ENCODE measurements around the gene AFG1L. TPM values are rescaled to one million over a fixed set of nuclear protein-coding genes. Genes with fewer than 3 reads are reported as not detected.

Gene AFG1L
- total and polyA plus RNA-seq, 2 experiments from 2014 or later: 4.1 to 8.7 TPM

GRCh38 chr6:108355890-108356289, 61.0 kb downstream of the AFG1L start:
- H3K27ac Mint-ChIP-seq: no peak overlapping the region
- no peak overlapping the region for H2AFZ ChIP-seq
- no peaks in the 10 kb centered on the region for H3K36me3 Mint-ChIP-seq (ENCODE audit: low read depth)
- no peaks in the 10 kb centered on the region for H3K79me2 ChIP-seq (replicated peaks; ENCODE audit: insufficient read depth)
- H3K4me1 Mint-ChIP-seq: no peaks in the 10 kb centered on the region; the same call in 1 of the 3 replicates
- H3K4me3 ChIP-seq: no peak overlapping the region
- H3K27me3 ChIP-seq (ENCODE audit: insufficient read depth): no peaks in the 10 kb centered on the region
- H3K4me3 Mint-ChIP-seq: no peak overlapping the region
- H3K9me2 ChIP-seq (ENCODE audit: insufficient read depth): no peaks in the 10 kb centered on the region
- H3K27ac ChIP-seq (ENCODE audit: low read depth): no peak overlapping the region
- H3K4me2 ChIP-seq: no peak overlapping the region
- no peak for ATAC-seq
- no peaks in the 10 kb centered on the region for H3K27me3 Mint-ChIP-seq (ENCODE audit: insufficient read depth, low read depth, poor library complexity)
- H3K9me3 Mint-ChIP-seq: no peaks in the 10 kb centered on the region
- TF ChIP-seq ZNF114 (CRISPR knock-in tag; IDR thresholded peaks at IDR 0.05) (no peak), ZNF331 (CRISPR knock-in tag; IDR thresholded peaks at IDR 0.05; ENCODE audit: low read depth) (no peak), POLR2AphosphoS5 (IDR thresholded peaks at IDR 0.05; ENCODE audit: low read depth) (no peak), NANOG (IDR thresholded peaks at IDR 0.05; ENCODE audit: borderline replicate concordance) (no peak), JUNB (IDR thresholded peaks at IDR 0.05; ENCODE audit: unreplicated experiment) (no peak), CREB1 (CRISPR knock-in tag; IDR thresholded peaks at IDR 0.05; ENCODE audit: low read depth) (no peak), EZH2 (IDR thresholded peaks at IDR 0.05; ENCODE audit: low read depth, unreplicated experiment) (no peak), EZH2phosphoT487 (IDR thresholded peaks at IDR 0.05; ENCODE audit: unreplicated experiment) (no peak), STAT1 (IDR thresholded peaks at IDR 0.05; ENCODE audit: unreplicated experiment) (no peak), ETS1 (IDR thresholded peaks at IDR 0.05) (no peak)
- TF ChIP-seq, protein P1, sequence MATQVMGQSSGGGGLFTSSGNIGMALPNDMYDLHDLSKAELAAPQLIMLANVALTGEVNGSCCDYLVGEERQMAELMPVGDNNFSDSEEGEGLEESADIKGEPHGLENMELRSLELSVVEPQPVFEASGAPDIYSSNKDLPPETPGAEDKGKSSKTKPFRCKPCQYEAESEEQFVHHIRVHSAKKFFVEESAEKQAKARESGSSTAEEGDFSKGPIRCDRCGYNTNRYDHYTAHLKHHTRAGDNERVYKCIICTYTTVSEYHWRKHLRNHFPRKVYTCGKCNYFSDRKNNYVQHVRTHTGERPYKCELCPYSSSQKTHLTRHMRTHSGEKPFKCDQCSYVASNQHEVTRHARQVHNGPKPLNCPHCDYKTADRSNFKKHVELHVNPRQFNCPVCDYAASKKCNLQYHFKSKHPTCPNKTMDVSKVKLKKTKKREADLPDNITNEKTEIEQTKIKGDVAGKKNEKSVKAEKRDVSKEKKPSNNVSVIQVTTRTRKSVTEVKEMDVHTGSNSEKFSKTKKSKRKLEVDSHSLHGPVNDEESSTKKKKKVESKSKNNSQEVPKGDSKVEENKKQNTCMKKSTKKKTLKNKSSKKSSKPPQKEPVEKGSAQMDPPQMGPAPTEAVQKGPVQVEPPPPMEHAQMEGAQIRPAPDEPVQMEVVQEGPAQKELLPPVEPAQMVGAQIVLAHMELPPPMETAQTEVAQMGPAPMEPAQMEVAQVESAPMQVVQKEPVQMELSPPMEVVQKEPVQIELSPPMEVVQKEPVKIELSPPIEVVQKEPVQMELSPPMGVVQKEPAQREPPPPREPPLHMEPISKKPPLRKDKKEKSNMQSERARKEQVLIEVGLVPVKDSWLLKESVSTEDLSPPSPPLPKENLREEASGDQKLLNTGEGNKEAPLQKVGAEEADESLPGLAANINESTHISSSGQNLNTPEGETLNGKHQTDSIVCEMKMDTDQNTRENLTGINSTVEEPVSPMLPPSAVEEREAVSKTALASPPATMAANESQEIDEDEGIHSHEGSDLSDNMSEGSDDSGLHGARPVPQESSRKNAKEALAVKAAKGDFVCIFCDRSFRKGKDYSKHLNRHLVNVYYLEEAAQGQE (IDR thresholded peaks at IDR 0.05; ENCODE audit: unreplicated experiment): no peak
- TF ChIP-seq, protein P2, sequence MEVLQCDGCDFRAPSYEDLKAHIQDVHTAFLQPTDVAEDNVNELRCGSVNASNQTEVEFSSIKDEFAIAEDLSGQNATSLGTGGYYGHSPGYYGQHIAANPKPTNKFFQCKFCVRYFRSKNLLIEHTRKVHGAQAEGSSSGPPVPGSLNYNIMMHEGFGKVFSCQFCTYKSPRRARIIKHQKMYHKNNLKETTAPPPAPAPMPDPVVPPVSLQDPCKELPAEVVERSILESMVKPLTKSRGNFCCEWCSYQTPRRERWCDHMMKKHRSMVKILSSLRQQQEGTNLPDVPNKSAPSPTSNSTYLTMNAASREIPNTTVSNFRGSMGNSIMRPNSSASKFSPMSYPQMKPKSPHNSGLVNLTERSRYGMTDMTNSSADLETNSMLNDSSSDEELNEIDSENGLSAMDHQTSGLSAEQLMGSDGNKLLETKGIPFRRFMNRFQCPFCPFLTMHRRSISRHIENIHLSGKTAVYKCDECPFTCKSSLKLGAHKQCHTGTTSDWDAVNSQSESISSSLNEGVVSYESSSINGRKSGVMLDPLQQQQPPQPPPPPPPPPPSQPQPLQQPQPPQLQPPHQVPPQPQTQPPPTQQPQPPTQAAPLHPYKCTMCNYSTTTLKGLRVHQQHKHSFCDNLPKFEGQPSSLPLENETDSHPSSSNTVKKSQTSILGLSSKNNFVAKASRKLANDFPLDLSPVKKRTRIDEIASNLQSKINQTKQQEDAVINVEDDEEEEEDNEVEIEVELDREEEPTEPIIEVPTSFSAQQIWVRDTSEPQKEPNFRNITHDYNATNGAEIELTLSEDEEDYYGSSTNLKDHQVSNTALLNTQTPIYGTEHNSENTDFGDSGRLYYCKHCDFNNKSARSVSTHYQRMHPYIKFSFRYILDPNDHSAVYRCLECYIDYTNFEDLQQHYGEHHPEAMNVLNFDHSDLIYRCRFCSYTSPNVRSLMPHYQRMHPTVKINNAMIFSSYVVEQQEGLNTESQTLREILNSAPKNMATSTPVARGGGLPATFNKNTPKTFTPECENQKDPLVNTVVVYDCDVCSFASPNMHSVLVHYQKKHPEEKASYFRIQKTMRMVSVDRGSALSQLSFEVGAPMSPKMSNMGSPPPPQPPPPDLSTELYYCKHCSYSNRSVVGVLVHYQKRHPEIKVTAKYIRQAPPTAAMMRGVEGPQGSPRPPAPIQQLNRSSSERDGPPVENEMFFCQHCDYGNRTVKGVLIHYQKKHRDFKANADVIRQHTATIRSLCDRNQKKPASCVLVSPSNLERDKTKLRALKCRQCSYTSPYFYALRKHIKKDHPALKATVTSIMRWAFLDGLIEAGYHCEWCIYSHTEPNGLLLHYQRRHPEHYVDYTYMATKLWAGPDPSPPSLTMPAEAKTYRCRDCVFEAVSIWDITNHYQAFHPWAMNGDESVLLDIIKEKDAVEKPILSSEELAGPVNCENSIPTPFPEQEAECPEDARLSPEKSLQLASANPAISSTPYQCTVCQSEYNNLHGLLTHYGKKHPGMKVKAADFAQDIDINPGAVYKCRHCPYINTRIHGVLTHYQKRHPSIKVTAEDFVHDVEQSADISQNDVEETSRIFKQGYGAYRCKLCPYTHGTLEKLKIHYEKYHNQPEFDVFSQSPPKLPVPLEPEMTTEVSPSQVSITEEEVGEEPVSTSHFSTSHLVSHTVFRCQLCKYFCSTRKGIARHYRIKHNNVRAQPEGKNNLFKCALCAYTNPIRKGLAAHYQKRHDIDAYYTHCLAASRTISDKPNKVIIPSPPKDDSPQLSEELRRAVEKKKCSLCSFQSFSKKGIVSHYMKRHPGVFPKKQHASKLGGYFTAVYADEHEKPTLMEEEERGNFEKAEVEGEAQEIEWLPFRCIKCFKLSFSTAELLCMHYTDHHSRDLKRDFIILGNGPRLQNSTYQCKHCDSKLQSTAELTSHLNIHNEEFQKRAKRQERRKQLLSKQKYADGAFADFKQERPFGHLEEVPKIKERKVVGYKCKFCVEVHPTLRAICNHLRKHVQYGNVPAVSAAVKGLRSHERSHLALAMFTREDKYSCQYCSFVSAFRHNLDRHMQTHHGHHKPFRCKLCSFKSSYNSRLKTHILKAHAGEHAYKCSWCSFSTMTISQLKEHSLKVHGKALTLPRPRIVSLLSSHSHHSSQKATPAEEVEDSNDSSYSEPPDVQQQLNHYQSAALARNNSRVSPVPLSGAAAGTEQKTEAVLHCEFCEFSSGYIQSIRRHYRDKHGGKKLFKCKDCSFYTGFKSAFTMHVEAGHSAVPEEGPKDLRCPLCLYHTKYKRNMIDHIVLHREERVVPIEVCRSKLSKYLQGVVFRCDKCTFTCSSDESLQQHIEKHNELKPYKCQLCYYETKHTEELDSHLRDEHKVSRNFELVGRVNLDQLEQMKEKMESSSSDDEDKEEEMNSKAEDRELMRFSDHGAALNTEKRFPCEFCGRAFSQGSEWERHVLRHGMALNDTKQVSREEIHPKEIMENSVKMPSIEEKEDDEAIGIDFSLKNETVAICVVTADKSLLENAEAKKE (CRISPR knock-in tag; IDR thresholded peaks at IDR 0.05): no peak
- TF ChIP-seq, protein P3, sequence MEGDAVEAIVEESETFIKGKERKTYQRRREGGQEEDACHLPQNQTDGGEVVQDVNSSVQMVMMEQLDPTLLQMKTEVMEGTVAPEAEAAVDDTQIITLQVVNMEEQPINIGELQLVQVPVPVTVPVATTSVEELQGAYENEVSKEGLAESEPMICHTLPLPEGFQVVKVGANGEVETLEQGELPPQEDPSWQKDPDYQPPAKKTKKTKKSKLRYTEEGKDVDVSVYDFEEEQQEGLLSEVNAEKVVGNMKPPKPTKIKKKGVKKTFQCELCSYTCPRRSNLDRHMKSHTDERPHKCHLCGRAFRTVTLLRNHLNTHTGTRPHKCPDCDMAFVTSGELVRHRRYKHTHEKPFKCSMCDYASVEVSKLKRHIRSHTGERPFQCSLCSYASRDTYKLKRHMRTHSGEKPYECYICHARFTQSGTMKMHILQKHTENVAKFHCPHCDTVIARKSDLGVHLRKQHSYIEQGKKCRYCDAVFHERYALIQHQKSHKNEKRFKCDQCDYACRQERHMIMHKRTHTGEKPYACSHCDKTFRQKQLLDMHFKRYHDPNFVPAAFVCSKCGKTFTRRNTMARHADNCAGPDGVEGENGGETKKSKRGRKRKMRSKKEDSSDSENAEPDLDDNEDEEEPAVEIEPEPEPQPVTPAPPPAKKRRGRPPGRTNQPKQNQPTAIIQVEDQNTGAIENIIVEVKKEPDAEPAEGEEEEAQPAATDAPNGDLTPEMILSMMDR (conservative IDR thresholded peaks at IDR 0.05; ENCODE audit: low read depth in 2 of 2): no peak
- no peaks in the 10 kb centered on the region for H3K36me3 ChIP-seq (ENCODE audit: insufficient read depth)
- H4K20me1 ChIP-seq (replicated peaks; ENCODE audit: insufficient read depth): no peaks in the 10 kb centered on the region
- no peak for DNase-seq (ENCODE audit: low spot score)
- no peaks in the 10 kb centered on the region for H3F3A ChIP-seq (replicated peaks; ENCODE audit: low read depth)
- H3K4me1 ChIP-seq (ENCODE audit: insufficient read depth): no peaks in the 10 kb centered on the region

Data from GM23338 (cell line).